Stimulated activated CD4-positive, alpha-beta T cell treated with anti-CD3 and anti-CD28 coated beads, TNF-alpha, amount 100 ng/mL, for 4 hours (primary cell): ENCODE measurements around the gene RUBCN.
"Not testable (repeated sequence)": the region's sequence is repeated elsewhere in the genome, so short reads cannot be mapped to it uniquely, and the experiment has no call there.

Experiments used
- DNase-seq, 3 experiments: peaks; one replicate each; pipeline ENCODE4 v3.0.0-alpha.2; 2020; ENCODE audit warnings: low read depth in 3 of 3

Gene RUBCN

DNA sequence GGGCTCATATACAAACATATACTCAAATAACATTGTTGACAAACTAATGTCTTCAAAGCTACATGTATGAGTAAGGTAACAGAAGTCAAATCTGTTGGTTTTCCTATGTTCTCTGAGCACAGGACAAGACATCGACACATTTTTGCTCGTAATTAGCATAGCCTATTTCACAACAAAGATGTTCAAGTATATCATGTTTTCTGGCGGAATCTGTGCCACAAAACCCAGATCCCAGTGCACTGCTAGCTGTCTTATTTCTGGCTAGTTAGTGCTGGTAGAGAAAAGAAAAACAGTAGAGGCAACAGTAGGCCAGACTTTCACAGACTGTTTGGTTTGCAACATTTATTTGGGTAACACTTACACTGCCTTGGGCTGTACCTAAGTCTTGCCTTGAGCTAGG is 51.2 kb downstream of the RUBCN start:
- no peak for DNase-seq

DNA sequence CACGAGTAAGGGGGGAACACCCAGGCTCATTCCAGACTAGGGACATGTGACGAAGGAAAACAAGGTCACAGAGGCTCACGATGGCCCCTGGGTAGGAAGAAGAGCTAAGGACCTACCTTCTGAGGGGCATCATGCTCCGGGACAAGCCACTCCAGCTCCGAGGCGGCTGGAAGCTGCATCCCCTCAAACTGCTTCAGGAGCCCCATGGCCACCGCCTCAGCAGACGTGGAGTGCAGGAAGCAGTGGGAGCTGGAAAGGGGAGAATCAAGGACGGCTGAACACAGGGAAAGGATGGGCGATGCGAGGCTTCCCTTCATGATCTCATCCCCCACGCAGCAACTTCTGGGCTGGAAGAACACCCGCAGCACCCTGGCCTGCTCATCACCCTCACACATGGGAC is 53.5 kb downstream of the RUBCN start:
- no peak for DNase-seq

DNA sequence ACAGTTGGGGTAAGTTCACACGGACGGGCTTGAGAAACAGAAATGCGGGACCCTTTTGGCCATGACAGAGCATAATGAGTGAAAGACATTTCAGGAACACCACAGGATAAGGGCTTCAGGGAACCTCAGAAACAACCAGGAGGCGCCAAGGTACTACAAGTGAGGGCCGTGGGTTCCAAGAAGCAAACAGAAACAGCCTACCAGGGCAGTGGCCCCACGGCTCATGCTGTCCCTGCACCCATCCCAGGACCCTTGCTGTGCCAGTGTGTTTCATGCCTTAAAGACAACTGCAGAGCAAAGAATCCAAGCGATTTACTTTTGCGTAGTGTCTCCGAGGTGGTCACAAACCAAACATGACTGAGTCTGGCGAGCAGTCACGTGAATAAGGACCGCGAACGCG is 54.0 kb downstream of the RUBCN start:
- no peak for DNase-seq

DNA sequence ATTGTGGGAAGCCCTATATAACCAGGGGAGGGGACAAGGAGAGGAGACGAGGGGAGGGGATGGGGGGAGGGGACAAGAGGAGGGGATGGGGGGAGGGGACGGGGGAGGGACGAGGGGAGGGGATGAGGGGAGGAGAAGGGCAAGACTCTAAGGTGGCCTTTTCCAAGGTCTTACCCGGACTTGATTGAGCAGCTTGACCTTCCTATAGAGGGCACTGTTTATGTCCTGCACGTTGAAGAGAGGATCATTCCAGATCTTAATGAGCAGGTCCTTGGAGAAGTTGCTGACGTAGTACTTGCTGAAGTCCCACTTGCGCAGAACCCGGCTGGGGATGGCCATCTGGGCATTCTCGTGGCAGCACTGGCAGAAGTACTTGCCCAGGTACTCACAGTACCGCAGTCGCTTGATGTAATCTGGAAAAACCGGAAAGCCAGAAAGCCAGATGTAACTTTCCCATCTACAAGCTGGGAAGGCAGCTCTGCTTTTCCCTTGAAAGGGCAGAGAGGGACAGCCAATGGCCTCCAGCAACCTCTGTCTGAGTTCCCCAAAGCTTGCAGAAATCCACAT is 55.7 kb downstream of the RUBCN start:
- no peak for DNase-seq

DNA sequence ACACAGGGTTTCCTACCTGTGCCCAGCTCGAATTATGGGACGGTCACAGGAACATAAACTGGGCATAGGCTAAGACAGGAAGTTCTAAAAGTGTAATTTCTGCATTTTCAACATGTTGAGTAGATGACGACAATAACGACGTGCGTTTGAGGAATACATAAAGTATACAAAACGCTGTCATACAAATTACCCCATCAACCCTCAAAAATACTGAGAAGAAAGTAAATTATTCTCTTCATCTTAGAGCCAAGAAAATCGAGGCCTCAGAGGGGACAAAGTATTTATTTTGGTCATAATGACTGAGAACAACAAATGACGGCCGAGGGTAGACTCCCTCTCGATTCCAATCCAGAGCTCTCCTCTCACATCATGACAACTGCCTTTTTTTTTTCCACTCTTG is 60.8 kb downstream of the RUBCN start:
- no peak for DNase-seq

DNA sequence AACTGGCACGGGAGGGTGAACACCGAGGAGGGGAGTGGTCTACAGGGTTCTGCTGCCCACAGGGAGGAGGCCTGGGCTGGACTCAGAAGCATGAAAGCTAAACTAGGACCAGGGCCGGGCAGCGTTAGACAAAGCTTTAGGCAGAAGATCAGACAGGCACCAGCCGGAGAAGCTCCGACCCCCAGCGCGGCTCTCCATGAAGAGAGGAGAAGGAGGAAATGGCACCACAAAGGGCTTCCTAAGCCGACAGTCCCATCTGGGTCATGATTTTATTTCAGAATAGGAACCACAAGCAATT is 61.2 kb downstream of the RUBCN start:
- no peak for DNase-seq

DNA sequence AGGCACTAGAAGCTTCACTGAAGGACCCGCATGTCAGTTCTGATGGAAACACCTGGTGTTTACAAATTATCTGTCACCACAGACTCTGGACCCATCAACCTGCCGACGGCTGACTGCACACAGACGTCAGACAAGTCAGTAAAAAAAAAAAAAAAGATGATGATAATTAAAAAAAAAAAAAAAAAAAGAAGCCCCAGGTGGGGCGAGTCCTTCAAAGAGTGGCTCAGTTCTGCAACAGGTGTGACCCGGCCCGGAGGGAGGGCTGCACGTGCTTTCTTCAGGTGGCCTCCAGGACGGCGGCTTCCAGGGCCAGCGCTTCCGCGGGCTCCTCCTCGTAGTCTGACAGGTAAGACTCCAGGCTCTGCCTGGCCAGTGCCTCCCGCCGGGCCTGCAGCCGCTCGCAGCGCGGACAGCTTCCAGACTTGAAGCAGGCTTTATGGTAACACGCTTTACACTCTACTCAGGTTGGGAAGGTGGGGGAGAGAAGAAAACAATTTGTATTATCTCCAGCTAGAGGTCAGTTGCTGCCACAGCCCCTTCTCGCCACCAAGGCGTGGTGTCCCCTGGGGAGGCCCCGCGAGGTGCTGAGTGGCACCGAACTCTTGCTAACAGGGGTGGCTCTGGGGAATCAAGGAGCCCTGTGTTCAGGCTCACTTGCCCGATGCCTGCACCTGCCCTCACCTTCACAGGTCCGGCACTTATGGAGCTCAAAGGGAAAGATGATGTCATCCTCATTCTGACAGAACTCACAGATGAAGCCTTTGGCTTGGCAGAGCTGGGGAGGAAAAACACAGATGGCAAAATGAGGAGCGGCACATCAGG is 61.8 kb downstream of the RUBCN start:
- no peak for DNase-seq

DNA sequence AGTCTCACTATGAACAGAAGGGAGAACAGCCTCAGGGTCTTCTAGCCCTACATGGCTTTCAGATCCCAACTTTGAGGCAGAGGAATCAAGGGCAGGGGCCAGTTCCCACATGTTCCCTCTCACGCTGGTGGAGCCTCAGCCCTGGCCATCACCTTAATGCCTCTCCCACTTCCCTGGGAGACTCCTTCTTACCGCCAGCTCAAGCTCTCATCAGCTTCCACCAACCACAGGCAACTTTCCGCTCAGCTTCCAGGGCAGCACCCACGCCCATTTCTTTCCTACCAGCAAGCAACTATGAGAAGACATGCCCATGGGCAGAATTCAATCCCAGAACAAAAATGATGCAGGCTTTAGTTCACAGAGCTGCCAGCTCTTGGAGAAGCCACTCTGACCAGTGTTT is 63.5 kb downstream of the RUBCN start:
- DNase-seq = no peak

DNA sequence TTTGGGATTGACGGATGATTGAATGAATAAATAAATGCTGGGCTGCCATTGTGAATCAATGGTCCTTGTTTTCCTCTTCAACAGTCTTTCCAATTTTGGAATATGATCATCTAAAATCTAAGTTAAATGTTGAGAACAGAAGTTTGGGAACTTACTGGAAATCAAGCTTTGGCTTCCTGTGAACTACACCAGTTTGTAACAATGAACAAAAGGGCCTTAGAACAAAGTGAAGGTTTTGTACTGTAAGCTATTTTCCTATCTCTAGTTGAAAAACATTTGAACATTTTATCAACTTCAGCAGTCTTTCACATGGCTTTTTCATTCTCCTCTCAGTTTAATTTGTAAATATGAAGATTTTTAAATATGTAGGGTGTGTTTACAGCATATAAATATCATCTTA is 66.3 kb downstream of the RUBCN start:
- no peak for DNase-seq

DNA sequence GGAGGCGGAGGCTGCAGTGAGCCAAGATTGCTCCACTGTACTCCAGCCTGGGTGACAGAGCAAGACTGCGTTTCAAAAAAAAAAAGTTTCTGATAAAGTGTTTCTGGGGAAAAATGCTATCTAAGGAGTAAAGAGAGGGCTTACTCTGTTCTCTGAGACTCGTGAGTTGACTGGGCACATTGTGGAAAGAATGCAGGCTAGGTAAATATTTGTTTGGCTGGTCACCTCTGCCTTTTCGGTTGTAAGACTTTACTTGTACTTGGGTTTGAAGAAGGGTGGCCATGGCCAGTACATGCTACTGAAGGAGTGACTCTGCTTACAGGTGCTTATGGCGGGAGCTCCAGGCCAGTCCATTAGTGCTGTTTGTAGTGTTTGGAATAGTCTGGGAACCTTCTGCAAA is 68.7 kb downstream of the RUBCN start:
- DNase-seq = no peak

DNA sequence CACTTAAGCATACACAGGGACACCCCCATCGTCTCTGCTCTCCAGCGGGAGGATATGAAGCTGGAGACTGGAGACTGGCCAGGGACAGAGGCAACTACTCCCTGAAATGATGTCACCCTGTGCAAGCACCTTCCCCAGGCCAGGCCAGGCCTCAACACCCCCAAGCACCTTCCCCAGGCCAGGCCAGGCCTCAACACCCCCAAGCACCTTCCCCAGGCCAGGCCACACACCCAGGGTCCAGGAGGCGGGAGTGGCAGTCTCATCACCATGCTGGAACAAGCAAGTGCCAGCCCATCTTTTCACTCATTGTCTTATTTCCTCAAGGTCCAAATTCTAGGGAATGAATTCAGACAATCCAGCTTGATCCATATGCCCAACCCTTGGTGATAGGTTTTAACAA is 69.4 kb downstream of the RUBCN start:
- not testable (repeated sequence) for DNase-seq

DNA sequence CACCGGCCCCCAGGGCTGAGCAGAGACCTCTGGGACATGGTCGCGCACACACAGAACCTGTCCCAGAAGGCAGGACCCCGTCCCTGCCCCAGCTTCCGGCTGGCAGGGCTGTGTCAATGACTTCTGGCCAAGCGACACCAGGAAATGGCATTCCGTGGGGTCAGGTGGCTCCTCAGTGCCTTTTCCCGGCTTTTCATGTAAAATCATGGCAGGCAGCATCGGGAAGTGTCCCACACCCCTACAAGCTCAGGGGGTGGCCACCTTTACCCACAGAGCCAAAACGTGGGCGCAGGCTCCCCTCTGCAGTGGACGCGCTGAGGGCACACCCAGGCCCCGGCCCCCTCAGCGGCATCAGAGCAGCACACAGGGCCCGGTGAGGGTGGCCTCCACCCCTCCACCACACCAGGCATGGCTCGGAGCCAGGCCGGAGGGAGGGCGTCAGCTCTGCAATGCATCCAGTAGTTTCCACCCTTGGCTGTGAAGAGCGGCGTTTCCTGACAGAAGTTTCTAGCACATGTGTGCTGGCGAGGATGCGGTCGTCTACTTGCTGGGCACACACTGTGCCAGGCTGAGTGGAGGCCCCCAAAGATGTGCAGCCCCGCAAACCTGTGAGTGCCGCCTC is 70.4 kb downstream of the RUBCN start:
- not testable (repeated sequence) for DNase-seq

DNA sequence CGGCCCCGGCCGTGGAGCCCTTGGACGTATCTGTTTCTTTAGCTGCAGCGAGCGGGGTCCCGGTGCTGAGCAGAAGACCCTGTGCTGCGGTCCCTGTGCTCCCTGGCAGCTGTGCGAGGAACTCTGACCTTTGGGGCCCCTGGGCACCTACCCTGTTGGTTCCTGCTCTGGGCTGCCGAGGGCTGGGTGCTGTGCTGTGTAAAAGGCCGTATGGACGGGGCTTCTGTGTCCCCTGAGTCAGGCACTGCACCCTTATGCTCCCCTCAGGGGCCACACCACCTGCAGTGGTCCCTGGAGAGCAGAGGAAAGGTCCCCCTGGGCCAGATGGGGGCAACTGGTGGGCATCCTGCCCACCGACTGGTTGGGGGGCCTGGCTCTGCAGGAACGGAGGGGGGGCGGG is 71.2 kb downstream of the RUBCN start:
- DNase-seq = not testable (repeated sequence)

DNA sequence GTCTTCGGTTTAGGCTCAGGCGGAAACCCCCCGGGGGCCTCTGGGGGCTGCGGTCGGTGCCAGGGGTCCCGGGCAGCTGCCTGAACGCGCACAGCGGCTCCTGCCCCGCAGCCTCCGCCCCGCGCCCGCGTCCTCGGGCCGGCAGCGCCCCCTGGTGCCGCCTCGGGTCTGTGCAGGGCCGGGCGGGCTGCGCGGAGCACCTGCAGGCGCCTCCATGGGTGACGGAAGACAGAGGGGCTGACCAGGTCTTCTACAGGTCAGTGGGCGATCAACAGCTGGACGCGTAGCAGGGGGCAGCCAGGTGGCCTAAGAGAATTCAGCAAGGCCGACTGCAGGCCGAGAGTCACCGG is 71.6 kb downstream of the RUBCN start:
- DNase-seq = not testable (repeated sequence)

DNA sequence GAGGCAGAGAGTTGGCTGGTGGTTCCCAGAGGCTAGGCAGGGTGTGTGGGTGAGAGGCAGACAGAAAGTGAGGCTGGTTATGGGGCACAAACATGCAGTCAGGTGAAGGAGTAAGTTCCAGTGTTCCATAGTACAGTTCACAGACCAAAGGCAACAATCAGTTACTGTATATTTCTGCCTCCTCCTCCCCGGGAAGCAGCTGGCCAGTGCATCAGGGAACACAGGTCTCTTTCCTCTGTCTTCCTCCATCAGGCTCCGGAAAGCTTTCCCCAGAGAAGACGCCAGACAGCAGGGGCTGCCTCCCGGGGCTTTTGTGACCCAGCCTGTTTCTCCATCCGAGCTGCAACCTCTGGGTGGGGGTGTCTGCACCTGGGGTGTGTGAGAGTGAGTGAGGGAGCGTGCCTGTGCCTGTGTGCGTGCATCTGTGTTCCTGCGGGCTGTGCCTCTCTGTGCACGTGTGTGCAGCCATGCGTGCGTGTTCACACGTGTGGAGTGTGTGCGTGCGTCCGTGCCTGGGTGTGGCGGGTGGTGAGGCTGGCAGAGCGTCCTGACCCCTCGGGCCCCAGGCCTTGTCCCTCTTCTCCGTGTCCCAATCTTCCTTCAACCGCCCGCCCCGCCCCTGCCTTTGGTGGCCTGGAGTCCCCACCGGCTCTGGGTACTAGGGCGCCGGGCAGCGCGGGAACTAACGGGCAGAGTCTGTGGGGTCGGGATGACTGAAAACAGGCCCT is 72.1 kb downstream of the RUBCN start:
- DNase-seq = peak in 2 of 3 experiments; percentile 10 to 28

DNA sequence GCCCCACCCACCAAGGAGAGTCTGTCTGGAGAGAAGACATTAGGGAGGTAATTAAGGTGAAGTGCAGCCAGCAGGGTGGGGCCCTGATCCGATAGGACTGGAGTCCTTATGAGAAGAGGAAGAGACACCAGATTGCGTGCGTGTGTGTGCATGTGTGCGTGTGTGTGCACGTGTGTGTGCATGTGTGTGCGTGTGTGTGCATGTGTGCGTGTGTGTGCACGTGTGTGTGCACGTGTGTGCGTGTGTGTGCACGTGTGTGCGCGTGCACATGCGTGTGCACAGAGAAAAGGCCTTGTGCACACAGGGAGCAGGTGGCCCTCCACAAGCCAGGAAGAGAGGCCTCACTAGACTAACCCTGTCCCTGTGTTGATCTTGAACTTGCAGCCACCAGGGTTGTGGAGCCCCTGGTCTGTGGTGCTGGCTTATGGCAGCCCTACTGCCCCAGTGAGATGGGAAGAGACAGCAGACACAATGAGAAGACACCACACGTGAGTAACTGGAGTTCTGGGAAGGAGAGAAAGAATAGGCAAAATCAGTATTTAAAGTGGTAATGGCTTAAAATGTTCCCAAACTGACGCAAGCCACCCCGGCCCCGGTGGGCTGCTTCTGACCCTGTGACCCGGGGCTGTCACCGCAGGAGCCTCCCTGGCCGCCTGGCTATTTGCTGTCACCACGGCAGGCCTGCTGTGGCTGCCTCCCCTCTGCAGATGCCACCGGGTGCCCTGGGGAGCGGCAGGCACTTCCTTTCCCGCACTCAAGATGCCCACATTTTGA is 73.2 kb downstream of the RUBCN start:
- DNase-seq = not testable (repeated sequence)

DNA sequence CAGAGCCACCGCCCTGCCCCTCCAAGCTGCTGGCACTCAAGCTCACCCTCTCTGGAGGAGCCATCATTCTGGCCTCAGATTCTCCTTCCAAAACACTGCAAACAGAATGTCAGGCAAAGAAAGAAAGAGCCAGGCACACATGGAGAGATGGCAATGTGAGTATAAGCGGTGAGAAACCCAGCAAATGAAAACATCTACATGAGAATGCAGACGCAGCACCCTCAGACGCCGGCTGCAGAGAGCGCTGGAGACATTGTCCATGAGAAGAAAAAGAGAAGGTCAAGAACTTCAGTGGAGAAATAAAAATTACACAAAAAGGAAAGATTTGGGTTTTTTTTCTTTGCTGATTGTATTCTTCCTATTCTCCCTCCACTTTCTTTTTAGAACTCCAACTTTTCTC is 74.4 kb downstream of the RUBCN start:
- DNase-seq = not testable (repeated sequence)

DNA sequence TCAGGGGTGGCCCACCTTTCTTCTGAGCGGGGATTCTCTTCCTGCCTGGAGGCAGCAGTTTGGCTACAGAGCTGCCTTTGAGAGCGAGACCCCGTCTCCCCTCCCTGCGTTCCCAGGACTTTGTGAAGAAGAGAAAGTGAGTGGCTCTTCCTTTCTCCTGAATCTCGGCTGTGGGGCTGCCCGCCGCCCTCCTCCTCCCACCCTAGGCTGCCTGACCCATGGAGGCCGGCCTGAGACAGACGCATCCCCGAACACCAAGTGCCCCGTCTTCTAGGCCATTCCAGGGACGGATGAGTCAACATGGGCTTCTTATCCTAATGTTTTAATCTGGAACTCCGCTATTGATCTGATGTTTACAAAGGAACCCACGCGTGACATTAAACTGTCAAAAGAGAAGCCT is 74.8 kb downstream of the RUBCN start:
- DNase-seq = not testable (repeated sequence)

DNA sequence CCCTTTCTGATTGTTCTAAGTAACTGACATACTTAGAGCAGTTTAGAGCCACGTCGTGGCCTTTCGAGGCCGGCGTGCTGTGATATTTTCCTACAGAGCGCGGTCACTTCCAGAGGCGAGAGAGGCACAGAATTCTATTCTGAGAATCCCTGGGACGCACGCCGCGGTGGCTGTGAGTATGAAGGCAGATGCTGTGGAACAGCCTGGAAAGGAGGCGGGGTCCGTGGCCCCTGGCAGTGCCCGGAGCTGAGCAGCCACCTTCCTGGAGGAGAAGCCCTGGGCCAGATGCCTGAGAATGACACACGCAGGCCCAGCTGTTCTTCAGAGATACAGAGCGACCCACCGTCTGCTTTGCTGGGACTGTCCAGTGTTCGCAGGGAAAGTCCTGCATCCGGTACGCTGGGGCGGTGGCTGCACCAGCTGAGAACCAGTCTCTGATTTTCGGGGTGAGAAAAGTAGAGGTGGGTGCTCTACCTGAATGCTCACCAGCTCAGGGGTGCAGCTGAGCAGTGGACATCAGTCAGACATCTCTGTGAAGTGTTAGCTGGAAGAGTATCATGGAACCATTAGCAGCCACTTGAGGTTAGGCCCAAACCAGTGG is 75.4 kb downstream of the RUBCN start:
- not testable (repeated sequence) for DNase-seq

DNA sequence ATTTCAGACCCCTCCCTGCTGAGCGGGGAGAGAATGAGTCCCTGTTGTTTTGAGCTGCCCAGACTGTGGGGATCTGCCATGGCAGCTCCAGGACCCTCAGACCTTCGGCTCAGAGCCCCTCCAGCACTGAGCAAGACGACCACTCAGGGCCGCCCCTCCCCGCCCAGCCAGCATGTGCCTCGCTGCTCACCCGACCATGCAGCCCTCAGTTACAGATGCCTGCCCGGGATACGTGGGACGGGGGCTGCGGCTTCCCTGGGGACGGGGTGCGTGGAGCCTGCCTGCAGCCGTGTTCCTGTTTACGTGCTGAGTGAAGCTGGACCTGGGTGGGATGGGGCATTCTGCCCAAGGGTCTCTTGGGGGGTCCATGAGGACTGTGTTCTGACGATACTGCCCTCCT is 77.0 kb downstream of the RUBCN start:
- not testable (repeated sequence) for DNase-seq

DNA sequence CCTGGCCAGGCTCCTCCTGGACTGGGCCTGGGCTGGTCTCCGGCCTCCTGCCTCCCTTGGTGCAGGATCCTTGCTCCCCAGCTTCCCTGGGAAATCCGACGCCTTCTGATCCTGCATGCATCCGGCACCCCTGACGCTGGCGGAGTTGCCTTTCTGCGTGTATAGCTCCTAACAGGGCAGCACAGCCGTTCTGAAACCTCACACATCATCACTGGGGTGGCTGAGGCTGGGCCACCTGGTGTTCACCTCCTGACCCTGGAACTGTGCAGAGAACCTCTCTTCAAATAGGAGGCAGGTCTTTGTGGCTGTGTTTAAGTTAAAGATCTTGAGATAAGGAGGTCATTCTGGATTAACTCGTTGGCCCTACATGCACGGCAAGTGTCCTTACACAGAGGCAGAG is 77.6 kb downstream of the RUBCN start:
- not testable (repeated sequence) for DNase-seq

DNA sequence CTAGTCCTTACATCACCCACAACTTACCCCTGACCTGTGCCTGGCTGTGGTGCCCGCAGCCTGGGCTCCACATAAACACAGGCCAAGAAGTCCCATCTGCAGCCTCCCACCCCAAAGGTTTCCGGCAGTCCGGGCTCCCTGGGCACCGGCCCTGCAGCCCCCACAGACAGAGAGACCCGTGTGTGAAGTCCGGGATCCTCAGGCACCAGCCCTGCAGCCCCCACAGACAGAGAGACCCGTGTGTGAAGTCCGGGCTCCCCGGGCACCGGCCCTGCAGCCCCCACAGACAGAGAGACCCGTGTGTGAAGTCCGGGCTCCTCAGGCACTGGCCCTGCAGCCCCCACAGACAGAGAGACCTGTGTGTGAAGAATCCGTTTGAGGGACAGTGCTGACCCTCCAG is 78.0 kb downstream of the RUBCN start:
- not testable (repeated sequence) for DNase-seq
